PC-3 (cell line): ENCODE measurements around the gene KCNH5.

Experiments
- CTCF ChIP-seq: fragments of 300-600 bp; sonication (generic); conservative IDR thresholded peaks from 2 replicates; pipeline ENCODE4 v1.5.1; 2017; ENCODE audit warnings: antibody characterized with exemption, low read depth, mild to moderate bottlenecking, low read length
- EZH2 ChIP-seq: fragments of 300-600 bp; sonication (generic); IDR thresholded peaks from one replicate; pipeline ENCODE4 v1.6.1; 2017; ENCODE audit warnings: antibody characterized with exemption, mild to moderate bottlenecking, low read length; ENCODE audit not compliant: unreplicated experiment
- EZH2phosphoT487 ChIP-seq: fragments of 300-600 bp; sonication (generic); IDR thresholded peaks from 2 replicates; pipeline ENCODE4 v1.6.1; 2018; ENCODE audit warnings: mild to moderate bottlenecking, antibody characterized with exemption, low read length, borderline replicate concordance

- TF ChIP-seq CTCF (no peak), EZH2phosphoT487 (no peak), EZH2 (no peak)
These were observed 333.8 kb downstream of the KCNH5 start for GRCh38 chr14:62711351-62712023.
